Right hindlimb (tissue), 1 donor: Measurements from ENCODE around the gene PLXNB2.
A peak's percentile ranks its signal among the peaks of the same experiment; 100 is the strongest.
"Not testable (repeated sequence)": the region's sequence is repeated elsewhere in the genome, so short reads cannot be mapped to it uniquely, and the experiment has no call there.

Experiments used
- DNase-seq: peaks from one replicate; pipeline ENCODE4 v3.0.0-alpha.2; 2018

The PLXNB2 gene

DNA sequence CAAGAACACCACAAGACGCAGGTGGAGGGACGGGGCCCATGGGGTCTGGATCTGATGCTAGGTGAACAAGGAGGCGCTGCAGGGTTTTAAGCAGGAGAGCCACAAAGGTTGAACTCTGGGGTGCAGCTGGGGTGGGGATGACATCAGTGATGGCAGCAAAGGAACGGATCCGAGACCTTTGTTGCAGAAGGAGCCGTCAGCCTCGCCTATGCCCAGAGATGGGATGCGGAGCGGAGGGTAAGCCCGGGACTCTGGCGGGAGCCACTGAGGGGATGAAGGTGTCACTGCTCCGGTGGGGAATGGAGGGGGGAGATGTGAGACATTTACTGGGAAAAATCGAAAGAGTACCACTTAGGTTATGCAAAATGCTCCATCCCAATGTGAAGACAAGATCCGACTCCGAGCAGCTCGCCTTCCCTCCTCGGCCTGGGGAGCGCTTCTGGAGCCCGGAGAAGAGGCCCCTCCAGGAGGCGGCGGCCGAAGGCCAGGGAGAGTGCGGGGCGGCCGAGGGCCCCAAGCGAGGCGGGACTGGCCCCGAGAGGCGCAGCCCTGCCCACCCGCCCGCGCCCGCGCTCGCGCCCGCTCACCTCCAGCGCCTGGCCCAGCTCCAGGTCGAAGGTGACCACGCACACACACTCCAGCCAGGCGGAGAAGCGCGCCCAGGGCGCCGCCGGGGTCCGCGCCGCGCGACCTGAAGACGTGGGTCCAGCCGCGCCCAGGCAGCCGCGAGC is 18.9 kb upstream of the PLXNB2 start:
- no peak for DNase-seq

DNA sequence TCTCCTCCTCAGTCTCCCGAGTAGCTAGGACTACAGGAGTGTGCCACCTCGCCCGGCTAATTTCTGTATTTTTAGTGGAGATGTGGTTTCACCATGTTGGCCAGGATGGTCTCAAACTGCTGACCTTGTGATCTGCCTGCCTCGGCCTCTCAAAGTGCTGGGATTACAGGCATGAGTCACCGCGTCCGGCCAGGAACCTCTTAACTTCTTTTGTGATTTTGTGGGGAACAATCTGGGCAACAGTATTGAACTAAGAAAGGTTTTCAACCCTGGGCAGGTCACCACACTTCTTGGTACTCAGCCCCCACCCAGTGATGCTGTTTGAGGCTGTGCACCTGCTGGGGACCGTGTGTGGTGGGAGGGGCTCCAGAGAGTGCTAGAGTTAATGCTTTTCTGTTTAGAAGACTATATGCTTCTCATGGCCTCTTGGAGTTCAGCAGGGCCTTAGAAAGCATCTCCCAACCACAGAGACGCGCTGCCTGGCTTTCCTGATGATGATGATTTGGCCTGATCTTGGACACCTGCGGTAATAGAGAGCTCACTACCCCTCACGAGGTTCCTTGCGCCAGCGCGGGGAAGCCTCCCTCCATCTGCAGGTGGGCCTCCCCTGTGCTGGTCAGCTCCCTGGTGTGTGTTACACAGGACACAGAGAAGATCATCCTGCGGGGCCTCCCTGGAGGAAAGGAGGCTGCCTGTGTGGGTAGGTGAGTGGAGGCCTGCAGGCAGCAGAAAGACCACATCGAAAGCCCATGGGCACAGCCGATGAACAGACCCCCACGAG is 18.2 kb upstream of the PLXNB2 start:
- DNase-seq = peak; percentile 10

DNA sequence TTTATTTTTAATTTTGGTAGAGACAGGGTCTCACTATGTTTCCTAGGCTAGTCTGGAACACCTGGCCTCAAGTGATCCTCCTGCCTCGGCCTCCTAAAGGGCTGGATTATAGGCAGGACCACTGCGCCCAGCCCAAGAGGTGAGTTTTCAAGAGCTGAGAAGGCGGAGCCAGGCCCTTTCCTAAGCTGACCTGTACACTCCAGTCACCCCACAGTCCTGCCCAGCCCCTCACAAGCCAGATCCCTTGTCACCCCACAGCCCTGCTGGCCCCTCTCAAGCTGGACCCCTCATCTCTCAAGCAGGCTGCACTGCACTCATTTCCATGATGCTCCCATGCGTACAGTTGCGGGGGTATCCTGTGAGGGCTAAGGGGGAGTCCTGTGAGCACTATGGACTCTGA is 16.5 kb upstream of the PLXNB2 start:
- no peak for DNase-seq

DNA sequence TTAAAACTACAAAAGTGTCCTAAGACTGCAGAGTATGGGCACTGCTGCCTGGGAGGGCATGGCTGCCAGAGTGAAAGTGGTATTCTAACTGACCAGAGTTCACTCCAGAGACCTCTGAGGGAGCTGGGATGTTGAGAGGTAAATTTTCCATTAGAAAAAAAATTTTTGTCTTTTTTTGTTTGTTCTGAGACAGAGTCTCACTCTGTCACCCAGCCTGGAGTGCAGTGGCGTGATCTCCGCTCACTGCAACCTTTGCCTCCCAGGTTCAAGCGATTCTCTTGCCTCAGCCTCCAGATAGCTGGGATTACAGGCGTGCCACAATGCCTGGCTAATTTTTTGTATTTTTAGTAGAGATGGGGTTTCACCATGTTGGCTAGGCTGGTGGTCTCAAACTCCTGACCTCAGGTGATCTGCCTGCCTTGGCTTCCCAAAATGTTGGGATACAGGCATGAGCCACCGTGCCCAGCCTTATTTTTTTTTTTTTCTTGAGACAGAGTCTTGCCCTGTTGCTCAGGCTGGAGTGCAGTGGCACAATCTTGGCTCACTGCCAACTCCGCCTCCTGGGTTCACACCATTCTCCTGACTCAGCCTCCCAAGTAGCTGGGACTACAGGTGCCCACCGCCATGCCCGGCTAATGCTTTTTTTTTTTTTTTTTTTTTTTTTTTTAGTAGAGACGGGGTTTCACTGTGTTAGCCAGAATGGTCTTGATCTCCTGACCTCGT is 15.1 kb upstream of the PLXNB2 start:
- DNase-seq = not testable (repeated sequence)

DNA sequence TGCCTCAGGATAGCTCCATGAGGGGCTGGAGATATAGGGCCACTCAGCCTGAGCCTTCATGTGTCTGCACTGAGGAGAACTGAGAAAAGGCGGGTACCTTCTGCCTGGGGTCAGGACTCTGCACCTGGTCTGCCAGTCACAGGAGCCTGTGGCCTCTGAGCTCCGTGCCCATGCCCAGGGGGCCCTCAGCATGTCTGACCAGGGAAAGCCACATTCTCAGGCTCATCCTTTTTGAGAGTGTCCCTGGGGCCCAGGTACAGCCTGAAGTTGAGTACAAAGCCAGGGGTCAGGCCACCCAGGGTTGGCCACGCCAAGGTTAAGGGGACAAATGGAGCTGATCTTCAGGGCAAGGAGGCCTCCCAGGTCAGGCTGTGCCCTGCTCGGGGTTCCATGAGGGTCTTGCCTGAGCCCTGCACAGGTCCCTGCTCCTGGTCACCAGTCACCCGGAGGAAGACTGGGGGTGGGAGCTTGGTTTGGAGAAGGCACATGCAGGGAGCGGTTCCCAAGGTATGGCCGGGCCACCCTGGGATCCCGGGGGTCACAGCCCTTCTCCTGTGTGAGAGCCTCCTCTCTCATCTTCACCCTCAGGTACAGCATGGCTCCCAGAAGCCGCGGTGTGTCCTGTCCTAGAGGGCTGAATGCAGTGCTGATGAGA is 13.4 kb upstream of the PLXNB2 start:
- peak; percentile 14 for DNase-seq

DNA sequence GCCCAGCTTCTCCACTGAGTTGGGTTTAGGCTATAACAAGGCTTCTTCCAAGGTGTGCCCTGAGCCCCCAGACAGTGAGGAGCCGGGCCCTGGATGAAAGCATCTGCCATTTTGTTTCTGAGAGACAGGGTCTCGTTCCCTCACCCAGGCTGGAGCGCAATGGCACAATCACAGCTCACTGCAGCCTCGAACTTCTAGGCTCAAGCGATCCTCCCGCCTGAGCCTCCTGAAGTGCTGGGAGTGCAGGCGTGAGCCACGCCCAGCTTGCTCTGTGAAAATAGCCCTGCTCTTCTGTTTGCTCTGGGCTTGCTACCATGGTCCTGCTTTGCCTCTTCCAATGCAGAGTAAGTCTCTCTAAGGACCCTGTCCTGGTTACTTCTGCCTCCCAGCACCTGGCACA is 12.7 kb upstream of the PLXNB2 start:
- no peak for DNase-seq

DNA sequence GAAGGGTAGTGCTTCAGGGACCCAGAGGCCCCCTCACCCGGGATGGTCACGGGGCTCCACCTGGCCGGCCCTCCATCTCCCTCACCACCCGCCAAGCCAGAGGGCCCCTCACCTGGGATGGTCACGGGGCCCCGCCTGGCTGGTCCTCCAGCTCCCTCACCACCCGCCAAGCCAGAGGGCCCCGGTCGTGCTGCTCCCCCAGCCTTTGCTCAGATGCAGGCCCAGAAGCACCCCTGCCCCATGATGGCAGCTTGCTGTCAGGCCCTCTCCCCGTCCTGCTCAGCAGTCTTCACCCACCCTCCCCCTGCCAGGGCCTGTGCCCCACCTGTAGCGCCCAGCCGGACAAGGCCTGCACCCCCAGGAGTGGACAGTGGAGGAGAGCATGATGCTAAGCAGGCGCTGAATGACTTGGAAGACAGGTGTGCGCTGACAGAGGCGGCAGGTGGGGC is 12.1 kb upstream of the PLXNB2 start:
- peak; percentile 15 for DNase-seq

DNA sequence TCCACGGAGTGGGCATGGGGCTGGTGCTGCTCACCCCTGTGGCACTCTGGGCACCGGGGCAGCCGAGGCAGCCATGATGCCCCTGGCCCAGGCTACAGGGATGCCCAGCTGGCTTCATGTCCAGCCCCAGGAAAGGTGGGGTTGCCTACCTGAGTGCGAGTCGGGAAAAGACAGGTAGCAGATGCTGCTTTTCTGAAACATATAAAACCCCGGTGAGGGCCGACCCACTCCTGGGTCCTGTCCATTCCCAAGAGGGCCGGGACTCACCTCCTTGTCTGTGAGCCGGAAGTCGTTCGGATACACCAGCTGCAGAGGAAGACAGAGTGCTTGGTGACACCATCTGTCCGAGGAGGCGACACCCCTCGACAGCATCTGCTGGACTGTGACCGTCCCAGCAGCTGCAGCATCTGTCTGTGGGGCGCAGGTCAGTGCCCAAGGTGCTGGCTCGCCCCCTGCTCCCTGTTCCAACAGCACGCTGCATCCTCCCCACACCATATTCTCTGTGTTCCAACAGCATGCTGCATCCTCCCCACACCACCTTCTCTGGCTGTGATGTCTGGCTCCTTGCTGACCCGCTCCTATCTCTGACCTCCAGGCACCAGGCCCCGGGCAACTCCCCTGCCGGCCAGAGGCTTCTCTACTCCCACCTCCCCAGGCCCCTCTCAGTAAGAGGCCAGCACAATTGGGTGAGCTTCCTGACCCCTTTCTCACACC is 11.4 kb upstream of the PLXNB2 start:
- DNase-seq = peak; percentile 11

DNA sequence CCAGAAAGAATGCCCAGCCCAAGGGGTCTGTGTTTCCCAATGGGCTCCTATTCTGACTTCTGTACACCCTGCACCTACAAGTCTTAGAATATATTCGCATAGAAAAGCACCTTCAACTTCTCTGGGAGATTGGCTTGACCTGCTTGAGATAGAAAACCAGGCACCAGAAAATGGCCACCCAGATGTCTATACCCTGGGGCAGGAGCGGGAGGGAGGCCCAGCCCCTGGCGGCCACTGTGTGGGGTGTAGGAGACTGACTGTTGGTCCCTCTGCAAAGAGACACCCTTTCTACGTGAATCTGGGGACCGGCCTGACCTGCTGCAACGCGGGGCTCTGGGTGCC is 10.9 kb upstream of the PLXNB2 start:
- DNase-seq = no peak

DNA sequence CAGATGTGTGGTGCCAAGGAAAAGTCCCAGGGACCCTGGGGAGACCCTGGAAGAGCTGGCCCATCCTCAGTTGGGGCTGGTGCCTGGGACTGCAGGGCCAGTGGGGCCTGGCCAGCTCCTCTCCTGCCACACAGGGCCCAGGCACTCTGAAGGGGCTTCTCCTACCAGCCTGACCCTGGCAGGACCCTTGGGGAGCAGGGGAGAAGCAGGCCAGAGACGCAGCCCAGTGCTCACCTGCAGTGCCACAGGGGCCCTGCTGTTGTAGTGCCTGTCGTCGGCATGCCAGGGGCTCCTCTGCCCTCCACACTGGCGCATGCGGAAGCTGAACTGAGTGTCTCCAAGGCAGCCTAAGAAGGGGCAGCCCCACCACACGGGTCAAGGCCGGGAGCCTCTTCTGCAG is 10.2 kb upstream of the PLXNB2 start:
- peak; percentile 14 for DNase-seq

DNA sequence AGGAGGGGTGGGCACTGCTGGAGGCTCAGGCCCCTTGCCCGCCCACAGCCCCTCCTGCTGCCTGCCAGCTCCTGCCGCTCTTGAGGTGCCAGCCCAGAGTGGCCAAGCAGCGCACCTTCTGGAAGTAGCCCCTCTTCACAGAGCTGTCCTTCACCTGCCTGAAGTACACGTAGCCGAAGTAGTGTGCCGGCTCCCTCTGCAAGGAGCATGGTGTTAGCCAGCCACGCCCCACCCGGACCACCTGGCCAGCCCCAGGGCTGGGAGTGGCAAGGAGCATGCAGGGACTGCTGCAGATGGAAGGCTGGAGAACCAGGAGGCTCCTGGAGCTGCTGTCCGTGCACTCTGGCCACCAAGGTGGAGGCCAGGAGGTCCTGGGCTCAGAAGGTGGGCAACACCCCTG is 9.7 kb upstream of the PLXNB2 start:
- peak; percentile 12 for DNase-seq

DNA sequence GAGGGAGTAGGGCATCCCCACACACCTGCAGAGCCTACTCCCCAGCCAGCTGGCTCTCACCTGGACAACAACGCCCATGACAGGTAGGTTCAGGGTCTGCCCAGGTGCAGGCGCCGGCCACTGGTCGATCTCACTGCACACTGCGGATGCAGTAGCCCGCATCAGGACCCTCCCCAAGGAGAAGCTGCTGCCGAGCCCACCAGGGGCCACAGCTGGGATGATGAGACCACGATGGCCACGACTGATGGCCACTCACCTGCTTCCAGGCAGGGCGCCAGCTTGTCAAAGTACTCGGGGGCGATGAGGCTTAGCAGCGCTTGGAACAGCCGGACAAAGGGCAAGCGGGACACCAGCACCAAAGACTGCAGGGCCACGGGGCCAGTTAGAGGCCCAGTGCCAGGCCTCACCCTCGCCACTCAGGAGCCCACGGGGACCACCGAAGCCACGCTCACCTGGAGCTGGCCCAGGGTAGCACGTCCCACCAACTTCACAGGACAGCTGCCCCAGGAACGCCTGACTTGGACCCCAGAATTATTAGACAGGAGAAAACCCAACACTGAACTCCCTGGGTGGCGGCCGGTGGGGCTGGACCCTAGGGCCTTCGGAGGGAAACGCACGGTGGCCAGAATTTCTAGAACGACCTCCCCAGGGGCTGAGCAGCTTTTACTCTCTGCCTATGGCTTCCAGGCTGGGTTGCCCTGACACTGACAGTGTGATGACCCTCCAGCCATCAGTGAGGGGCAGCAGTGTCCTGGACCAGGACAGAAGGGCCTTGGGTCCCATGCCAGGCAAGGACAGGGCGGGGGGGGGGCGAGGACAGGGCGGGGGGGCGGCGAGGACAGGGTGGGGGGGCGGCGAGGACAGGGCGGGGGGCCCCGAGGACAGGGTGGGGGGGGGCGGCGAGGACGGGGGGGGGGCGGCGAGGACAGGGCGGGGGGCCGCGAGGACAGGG is 8.9 kb upstream of the PLXNB2 start:
- DNase-seq = no peak

DNA sequence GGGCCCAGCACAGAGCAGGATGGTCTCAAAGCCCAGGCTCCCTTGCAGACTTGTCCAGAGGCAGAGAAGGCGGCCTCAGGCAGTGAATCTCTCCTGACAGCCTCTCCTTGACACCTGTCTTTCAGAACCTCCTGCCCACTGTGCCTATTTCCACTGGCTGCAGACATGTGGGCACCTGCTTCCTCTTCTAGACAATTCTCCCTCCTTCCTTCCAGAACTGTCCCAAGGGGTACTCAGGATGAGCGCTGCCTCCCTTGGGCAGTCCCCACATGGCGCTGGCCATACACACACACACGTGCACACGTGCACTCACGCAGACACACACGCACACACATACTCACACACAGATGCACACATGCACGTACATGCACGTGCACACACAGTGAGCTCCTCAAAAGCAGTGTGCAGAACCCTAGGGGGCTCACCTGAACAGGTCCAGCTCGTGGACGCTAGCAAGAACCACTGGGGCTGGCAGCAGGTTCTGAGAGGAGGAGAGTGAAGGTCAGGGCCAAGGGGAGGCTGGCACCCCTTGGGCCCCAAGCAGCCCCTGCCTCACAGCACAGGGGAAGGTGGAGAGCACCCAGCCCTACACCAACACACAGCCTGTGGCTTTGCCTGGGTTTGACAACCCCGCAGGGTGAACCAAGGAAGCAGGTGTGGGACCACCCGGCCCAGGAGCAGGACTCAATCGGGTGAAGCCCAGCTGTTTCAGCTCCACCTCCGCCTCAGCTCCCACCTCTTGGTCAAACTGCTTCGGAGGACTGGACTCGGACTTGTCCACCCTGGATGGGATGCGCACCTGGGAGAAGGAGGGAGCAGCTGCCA is 8.1 kb upstream of the PLXNB2 start:
- DNase-seq = no peak

DNA sequence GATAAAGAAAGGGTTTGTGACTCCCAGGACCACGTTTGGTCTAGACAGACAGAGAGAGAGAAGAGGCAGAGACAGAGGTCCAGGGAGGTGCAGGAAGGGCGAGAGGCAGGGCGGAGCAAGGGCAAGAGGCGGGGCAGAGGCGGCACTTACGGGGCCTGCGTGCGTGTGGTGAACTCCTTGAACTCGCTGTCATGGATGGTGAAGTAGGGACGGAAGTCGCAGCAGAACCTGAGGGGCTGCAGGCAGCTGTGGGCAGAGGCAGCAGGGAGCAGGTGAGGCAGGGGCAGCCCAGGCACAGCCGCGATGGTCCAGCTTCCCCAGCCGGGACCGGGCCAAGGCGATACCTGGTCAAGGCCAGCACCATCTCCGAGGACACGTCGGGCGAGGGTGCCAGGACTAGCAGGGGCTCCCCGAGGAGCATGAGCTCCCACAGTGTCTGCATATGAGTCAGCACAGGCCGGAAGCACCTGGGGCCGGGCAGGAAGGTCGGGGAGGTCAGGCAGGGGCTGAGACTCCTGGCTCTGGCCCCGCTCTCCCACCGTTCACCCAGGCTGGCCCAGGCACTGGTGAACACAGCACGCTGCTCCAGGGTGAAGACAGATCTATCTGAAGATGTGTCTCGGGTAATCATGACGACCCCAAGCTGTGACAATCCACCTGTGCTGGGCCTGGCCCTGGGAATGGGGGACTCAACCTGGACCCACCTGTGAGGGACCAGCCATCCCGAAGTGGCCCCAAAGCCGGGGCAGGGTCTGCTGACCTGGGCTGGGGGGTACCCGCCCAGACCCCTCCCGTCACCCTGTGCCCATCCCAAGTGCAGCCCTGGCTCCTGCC is 7.2 kb upstream of the PLXNB2 start:
- DNase-seq = no peak

DNA sequence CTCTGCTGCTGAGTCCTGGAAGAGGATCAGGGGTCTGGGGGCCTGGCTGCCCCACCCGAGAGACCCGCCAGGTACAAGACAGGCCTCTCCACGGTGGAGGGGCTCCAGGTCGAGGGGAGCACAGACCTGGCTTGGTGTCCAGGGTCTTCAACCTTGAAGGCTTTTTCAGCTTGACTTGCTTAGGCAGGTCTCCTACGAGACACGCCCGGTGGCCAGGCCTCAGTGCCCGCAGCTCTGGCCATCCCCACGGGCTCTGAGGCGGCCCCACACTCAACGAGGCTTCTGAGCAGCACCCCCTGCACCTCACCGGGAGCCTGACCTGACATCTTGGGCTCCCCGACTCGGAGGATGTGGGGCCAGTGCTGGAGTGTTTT is 6.6 kb upstream of the PLXNB2 start:
- DNase-seq = peak; percentile 26

DNA sequence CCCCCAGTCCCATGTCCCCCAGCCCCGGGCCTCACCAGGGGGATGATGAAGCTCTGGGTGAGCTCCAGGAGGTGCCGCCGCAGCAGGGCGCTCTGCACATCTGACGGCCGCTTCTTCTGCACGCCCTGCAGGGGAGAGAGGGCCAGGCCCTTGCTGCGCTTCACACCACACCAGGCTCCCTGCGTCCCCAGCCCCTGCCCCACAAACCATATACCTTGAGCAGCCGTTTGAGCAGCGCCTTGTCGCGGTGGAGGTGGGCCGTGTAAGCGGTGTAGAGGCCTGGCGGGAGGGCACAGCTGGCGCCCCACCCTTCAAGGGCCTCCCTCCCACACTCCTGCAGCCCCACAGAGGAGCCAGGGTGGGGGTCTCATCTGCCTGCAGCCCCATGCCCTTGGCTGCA is 6.2 kb upstream of the PLXNB2 start:
- no peak for DNase-seq

DNA sequence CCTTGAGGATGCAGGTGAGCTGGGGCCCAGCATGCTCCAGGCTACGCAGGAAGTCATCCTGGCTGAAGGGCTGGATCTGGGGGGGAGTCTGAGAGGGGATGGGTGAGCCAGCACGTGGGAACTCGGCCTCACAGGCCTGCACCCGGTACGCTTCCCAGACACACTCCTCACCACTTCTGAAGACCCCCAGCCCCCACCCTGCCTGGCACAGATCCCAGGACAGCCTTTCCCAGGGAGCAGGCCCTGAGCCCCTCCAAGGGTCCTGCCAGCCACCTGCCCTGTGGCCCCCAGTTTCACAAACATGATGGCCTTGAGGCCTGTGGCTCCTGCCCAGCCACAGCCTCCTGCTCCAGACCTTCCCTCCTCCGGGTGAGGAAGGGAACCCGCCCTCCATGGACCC is 5.6 kb upstream of the PLXNB2 start:
- DNase-seq = peak; percentile 21

DNA sequence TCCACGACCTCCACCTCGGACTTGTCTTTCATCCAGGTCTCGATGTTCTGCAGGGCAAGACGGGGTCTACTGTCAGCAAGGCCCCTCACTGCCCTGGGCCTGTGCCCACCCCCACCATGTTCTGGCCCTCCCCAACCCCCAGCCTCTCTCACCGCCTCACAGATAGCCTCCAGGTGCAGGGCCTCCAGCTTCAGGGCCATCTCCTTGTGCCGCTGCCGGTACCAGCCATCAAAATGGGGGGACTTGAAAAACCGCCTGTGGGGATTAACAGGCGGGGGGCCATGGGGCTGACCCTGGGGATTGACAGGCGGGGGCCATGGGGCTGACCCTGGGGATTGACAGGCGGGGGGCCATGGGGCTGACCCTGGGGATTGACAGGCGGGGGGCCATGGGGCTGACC is 4.9 kb upstream of the PLXNB2 start:
- peak; percentile 13 for DNase-seq

DNA sequence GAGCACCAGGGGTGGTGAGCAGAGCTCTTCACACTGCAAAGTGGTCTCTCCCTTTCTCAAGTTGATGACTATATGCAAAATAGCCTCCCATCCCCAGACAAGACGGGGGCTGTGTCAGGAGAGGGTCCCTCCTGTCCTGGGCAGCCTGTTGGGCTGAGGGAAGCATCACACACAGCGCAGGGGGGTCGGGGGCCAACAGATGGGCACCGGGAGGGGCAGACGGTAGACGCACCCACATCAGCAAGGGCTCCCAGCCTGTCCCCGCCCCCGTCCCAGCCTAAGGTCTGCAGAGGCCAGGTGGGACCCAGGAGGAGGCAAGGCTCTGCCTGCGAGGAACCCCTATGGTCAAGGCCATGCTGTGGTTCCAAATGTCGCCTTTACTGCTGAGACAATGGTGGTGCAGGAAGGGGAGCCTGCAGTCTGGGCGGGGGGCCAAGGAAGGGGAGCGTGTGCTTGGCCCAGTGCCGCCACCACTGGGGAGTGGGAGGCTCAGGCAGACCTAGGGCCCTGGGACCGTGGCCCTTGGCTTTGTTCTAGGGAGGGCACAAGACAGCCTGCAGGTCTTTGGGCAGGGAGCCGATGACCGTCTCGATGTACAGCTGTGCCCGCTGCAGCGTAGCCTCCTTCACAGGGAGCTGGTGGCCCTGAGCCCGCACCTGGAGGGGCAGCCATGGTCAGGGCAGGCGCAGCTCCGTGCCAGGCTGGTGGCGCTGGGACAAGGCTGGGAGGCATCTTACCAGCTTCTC is 4.3 kb upstream of the PLXNB2 start:
- DNase-seq = peak; percentile 16
